ENCODE results near the gene ANAPC2.

Gene ANAPC2

DNA sequence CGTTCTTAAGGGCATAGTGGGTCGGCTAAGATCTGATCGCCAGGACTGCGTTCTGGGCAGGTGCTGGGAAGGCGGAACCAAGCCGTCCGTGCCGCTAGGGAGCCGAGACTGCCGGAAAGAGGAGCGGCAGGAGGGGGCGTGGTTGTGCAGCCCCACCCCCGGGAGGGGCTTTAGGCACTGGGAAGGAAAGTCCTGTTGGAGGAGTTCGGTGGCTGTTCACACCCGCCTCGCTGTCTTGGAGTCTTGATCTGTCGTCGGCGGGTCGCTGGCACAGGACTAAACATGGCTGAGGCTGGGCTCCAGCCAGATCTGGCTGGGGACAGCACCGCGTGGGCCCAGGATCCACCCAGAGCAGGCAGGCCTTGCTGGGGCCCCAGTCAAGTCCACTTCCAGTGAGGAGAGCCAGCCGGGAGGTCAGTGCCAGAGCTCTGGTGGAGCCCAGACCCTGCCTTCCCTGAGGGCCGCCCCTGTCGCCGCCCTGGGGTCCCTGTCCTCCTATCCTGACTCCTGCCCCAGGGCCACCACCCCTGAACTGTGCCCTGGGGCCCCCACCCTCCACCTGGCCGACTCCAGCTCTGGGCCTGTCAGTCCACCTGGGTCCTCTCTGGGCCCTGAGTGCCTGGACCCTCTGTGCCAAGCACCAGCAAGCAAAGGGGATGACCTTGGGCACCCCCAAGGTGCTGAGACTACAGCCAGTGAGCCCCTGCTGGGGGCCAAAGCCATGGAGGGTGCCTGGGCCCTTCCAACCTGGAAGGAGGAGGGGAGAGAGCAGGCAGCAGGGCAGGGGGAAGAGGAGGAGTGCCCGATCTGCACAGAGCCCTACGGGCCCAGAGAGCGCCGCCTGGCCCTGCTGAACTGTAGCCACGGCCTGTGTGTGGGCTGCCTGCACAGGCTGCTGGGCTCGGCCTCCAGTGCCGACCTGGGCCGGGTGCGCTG lies 29.2 kb upstream of the ANAPC2 start:
- peak in 2 of 10 donors; percentile 15 to 91 for DNase-seq
- intact Hi-C loops (cut with DNase I): no loop called here

DNA sequence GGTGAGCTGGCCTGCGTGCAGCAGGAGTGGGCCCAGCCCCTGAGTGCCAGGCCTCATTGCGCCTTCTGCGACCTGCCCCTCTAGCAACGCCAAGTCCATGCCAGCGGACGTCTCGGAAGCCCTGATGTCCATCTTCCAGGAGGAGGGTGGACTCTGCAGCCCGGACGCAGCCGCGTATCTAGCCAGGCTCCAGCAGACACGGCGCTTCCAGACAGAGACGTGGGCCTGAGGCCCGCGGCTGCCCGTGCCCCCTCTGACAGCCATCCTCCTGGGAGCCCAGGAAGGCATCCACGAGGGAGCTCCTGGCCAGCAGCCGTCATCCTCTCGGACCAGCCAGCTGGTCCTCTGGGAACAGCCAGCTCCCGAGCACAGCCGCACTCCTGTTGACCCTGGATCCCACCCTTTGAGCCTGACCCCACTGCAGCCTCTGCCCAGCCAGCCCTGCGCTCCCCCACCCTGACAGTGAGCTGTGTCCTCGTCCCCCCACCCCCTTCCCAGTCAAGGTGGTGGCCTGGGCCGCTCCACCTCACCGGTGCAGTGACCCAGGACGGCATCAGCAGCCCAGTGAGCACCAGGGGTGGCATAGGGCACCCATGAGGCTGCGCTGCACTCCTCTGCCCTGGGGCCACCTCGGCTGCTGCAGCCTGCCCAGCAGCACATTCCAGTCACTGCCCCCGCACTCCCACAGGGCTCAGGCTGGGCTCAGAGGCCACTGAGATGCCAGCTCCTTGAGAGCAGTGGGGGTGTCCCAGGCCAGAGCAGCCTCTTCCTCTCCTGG lies 28.0 kb upstream of the ANAPC2 start:
- intact Hi-C loops (cut with DNase I): no loop called here

DNA sequence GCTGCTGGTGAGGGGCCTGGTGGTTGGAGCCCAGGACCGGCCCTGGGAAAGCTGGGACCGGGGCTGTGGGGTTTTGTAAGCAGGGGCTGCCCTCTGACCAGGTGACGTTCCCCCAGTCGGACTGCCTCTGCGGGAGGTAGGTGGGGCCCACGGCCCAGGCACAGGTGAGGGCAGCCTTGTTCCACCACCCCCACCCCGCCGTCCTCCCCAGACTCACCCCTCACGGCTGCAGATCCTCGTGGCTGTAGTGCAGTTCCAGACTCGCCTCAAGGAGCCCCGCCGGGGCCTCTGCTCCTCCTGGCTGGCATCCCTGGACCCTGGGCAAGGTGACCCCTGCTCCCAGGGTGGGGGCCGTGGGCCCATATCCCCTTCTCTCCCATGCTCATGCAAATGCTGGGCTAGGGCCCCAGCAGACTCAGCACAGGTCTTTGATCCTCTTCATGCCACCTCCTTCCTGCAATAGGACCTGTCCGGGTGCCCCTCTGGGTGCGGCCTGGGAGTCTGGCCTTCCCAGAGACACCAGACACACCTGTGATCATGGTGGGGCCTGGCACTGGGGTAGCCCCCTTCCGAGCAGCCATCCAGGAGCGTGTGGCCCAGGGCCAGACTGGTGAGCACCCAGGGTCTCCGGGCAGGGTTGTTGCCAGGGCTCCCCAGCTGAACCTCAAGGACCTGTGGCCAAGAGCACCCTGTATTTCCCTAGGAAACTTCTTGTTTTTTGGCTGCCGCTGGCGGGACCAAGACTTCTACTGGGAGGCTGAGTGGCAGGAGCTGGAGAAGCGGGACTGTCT lies 27.0 kb upstream of the ANAPC2 start:
- DNase-seq: no peak
- intact Hi-C loops (cut with DNase I): no loop called here

More for the DNA sequence above, 28.0 kb upstream of the ANAPC2 start:
- no peak for DNase-seq

DNA sequence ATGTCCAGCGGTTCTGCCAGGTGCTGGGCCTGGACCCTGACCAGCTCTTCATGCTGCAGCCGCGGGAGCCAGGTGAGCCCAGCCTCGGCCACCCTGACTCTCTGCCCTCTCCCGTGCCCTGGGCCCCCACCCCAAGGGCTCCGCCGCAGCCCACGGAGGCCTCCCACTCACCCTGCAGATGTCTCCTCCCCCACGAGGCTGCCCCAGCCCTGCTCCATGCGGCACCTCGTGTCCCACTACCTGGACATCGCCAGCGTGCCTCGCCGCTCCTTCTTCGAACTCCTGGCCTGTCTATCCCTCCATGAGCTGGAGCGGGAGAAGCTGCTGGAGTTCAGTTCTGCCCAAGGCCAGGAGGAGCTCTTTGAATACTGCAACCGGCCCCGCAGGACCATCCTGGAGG lies 26.3 kb upstream of the ANAPC2 start:
- DNase-seq: no peak
- intact Hi-C loops (cut with DNase I): no loop called here

DNA sequence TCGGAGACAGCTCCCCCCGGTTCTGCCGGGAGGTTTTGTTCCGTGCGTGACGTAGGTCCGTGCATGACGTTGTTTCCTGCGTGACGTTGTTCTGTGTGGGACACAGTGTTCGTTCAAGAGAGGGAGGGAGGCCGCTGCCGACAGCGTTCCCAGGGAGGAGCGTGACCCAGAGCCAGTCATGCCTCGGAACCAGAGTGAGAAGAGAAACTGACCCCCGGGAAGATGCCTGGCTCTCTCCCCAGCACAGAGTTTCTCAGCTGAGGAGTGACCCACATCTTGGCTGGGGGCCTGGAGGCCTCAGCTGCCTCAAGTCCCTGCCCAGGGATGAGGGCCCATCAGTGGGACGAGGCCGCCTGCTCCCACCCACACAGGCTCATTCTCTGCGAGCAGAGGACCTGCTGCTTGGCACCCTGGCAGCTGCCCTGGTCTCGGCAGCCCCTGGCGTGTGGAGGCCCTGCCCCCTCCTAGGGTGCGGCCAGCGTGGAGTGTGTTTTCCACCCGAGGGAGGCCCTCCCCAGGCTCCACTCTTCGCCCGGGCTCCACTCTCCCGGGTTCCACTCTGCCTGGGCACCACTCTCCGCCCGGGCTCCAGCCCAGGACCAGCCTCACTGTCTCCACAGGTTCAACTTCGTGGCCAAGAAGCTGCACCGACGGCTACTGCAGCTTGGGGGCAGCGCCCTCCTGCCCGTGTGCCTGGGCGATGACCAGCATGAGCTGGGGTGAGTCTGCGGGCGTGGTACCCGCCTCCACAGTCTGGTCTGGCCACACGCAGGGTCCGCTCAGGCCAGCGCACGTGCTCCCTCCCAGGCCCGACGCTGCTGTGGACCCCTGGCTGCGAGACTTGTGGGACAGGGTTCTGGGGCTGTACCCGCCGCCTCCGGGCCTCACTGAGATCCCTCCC lies 25.1 kb upstream of the ANAPC2 start:
- intact Hi-C loops (cut with DNase I): no loop called here
- DNase-seq: peak in 1 of 10 donors; percentile 15

DNA sequence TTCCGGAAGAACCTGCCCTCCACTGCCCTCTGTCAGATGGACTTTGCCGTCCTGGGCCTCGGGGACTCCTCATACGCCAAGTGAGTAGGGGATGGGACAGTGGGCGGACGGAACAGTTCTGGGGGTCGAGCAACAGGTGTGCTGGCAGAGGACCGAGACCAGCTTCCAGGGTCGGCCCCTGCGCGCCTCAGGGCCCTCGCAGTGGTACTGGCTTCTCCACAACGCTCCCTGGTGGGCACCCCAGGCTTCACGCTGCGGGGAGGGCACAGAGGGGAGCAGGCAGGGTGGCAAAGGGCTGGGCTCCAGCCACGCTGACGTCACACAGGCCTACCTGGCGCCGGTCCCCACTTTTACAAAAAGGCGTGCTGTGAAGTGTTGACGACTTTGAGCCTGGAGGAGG lies 24.2 kb upstream of the ANAPC2 start:
- intact Hi-C loops (cut with DNase I): no loop called here
- DNase-seq: no peak

DNA sequence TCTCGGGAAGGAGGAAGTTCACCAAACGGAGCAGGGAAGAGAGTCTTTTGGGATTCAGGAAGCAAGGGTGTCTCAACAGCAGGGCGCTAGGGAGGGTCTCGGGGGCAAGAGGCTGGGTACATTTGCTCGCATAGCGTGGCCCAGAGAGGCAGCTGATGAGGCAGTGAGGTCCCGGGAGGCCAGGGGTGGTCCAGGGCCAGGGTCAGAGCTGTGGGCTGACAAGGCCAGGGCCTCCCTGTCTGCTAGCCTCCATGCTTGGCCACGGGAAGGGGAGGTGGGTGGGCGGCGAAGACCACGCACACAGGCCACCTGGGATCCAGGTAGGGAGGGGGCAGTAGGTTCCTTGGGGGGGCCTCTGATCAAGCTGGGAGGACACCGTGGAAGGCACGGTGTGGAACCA lies 23.2 kb upstream of the ANAPC2 start:
- intact Hi-C loops (cut with DNase I): no loop called here
- DNase-seq: no peak

DNA sequence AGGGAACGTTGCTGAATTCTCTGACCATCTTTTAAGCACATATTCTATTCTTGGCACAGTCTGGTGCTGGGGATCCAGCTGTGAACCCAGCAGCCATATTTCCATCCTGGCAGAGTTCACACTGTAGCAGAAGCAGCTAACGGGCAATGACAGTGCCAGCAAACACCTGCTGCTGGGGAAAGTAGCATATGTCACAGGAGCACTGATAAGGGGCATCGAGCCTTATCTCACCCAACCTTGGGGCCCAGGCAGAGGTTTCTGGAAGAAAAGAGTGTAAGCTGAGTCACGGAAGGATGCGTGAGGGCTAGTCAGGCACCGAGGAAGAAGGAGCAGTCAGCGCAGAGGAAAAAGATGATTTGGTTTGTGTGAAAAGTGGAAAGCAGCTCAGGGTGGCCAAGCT lies 18.2 kb upstream of the ANAPC2 start:
- intact Hi-C loops (cut with DNase I): no loop called here
- DNase-seq: no peak

DNA sequence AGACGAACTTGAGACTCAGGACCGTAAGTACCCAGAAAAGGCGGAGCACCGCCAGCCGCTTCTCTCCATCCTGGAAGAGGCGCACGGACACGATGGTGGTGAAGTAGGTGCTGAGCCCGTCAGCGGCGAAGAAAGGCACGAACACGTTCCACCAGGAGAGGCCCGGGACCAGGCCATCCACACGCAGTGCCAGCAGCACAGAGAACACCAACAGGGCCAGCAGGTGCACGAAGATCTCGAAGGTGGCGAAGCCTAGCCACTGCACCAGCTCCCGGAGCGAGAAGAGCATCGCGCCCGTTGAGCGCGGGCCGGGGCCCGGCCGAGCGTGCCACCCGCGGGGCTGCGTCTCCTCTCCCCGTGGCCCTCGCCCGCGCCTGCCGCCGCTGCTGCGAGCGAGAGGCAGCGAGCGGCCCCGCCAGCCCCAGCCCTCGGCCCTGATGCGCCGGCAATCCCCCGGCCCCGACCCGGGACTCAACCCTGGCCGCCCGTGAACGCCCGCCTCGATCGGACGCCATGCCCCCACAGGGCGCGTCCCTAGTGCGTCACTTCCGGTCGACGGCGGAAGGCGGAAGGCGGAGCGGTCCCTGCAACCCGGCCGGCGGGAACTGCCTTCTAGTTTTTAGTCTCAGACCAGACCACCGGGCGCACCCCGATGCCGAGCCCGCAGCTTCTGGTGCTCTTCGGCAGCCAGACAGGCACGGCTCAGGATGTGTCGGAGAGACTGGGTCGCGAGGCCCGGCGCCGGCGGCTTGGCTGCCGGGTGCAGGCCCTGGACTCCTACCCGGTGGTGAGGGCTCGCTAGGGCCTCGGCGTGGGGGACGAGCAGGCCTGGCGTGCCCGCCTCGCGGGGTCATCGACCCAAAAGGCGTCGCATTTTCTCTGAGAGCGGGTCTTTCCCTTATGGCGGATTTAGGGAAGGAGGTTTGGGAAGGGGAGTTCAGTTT lies 17.0 kb upstream of the ANAPC2 start, which contains the start of the genes NDOR1 and TMEM203:
TSS of gene NDOR1 (plus strand) at position 575 of the 944 bp plus-strand sequence. CDS start at position 653, 78 bp downstream.
TSS of gene TMEM203 (minus strand) at position 523 of the 944 bp plus-strand sequence. CDS start at position 289, 234 bp downstream.
- DNase-seq: peak; percentile 94 to 99 (median 98)
- intact Hi-C loops (cut with DNase I): loop anchor here (1.0 kb wide), 1 partner anchor 17 kb away; the partner anchor contains the start of genes ANAPC2 and SSNA1

DNA sequence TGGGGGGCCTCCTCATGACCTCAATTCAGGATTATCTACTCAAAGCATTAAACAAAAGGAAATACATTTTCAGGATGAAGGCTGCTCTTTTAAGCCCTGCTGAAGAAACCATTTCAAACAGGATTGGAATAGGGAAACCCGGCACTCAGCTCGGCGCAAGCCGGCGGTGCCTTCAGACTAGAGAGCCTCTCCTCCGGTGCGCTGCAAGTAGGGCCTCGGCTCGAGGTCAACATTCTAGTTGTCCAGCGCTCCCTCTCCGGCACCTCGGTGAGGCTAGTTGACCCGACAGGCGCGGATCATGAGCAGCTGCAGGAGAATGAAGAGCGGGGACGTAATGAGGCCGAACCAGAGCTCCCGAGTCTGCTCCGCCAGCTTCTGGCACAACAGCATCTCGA lies 16.4 kb upstream of the ANAPC2 start:
- DNase-seq: no peak
- intact Hi-C loops (cut with DNase I): loop anchor here (1.0 kb wide), 1 partner anchor 16 kb away; the partner anchor contains the start of genes ANAPC2 and SSNA1

DNA sequence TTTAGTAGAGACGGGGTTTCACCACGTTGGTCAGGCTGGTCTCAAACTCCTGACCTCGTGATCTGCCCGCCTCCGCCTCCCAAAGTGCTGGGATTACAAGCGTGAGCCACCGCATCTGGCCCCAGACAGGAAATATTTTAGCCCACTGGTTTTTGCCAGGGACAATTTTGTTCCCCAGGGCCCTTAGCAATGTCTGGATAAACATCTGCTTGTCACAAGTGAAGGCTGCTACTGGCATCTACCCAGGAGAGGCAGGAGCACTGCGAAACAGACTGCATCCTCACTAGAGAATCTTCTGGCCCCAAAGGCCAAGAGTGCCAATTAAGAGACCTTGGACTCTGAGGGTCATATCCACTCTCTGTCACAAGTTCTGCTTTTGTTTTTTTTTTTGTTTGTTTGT lies 14.6 kb upstream of the ANAPC2 start:
- intact Hi-C loops (cut with DNase I): no loop called here
- DNase-seq: no peak

DNA sequence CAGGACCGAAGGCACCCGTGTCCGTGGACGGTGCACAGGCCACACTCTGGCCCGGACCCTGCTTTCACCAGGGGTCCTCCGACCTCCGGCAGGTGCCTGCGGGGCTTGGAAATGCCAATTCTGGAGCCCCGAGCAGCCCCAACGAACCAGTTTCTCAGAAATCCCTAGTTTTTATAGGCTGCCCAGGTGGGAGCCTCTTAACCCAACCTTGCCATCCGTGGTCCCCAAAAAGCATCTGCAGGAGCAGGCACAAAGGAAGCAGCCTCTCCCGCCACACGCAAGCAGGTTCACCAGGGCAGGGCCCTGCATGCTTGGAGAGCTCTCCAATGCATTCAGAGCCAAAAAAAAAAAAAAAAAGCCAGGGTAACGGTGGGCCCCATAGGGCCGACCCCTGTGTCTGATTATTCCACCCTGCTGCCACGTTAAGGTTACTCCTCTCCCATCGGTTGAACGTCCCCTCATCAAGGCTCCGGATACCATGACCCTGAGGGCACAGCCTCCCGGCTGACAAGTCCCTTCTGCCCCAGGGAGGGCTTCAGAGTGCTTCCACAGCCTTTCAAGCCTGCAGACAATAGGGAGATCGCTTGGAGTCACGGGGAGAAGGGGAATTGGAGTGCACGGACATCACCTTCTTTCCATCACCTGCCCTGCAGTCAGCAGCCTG lies 13.0 kb upstream of the ANAPC2 start:
- DNase-seq: no peak
- intact Hi-C loops (cut with DNase I): no loop called here

DNA sequence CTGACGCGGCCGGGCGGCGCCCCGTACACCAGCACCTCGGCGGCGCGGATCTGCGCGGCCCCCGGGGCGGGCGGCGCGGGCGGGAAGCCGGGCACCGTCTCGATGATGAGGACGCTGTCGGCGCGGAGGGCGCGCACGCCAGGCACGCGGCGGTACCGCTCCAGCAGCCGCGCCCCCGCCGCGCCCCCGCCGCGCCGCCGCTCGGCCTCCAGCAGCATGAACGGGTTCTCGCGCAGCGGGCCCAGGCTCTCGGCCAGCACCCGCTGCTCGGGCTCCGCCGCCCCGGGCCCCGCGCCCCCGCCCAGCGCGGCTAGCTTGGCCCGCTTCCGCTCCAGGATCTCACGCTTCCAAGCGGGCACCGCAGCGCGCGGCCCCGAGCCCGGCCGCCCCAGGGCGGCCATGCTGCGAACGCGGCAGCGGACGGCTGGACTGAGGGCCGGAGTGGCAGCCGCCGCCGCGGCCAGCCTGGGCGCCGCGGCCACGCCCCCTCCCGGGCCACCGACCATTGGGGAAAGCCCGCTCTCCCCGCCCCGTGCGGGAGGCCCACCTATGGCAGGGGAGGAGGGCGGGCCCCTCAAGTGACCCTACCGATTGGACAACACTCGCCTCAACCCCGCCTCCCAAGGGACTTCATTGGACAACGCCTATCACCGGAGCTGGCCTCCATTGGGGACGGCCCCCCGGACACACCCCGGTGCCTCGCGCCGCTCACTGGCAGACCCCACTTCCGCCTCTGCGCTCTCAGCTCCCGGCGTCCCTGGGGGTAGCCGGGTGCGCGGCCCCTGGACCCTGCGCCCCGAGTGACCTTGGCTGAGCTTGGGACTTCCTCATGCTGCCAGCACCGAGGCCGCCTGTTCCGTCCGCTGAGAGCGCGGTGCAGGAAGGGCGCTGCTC lies 12.2 kb upstream of the ANAPC2 start, which contains the start of gene TPRN:
TSS of gene TPRN (minus strand) at position 431 of the 894 bp plus-strand sequence. CDS start at position 401, 30 bp downstream.
- intact Hi-C loops (cut with DNase I): no loop called here

DNA sequence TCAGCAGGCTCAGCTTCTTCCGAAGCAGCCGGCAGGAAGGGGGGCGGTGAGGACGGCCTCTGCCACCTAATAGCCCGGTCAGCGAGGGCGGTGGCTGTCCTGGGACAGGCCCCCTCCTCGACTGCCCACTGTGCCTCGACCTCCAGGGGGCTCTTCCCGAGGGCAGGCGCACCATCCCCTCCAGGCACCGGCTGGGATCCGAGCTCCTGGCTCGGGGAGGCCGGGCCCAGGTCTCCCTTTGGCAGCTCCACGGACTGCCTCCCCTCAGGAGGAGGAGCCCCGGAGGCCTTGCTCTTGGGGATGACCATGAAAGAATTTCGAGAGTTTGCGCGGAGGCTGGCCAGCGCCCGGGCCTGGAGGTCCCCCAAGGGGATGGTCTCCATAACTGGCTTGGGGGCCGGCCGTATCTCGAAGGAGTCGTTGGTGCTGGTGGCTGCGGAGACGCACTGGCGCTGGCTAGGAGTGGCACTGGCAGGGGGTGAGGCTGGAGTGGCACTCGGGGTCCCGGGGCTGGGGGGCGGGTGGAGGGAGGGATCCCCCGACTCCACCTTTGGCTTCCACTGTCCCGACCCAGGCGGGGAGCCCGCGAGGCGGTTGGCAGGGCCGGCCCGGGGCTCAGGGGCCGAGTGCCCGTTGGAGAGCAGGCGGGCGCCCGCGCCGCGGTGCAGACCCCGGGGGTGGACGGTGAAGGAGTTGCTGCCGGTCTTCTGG lies 11.2 kb upstream of the ANAPC2 start:
- intact Hi-C loops (cut with DNase I): no loop called here
- peak in 1 of 10 donors; percentile 81 for DNase-seq

More for the DNA sequence above, 12.2 kb upstream of the ANAPC2 start, which contains the start of gene TPRN:
- peak; percentile 98 to 100 (median 100) for DNase-seq

DNA sequence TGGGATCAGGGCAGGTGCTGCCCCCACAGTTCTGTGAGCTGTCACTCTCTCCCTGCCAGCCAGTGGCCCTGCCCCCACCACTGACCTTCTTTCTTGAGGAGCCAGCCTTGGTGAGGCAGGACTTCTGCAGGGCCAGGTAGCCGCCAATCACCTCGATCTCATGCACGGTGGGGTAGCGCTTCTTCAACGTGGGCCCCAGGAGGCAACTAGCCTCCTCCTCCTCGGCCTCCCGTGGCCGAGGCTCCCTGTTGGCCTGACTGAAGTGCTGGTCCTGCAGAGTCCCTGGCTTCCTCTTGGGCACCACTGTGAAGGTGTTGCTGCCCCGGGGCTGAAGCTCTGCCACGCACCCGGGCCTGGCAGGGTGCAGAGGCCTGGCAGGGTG lies 10.5 kb upstream of the ANAPC2 start:
- peak in 1 of 10 donors; percentile 84 for DNase-seq
- intact Hi-C loops (cut with DNase I): no loop called here

All from posterior cingulate gyrus (tissue), 11 donors.